ENCODE results near the gene ABCA5. TPM values are rescaled to one million over a fixed set of nuclear protein-coding genes. Genes with fewer than 3 reads are reported as not detected.

The ABCA5 gene
- total and polyA plus RNA-seq, 2 of the 13 experiments (the other 11 are each of a cell fraction or from before 2014, with no cell fraction given) = 9.7 to 10.1 TPM

DNA sequence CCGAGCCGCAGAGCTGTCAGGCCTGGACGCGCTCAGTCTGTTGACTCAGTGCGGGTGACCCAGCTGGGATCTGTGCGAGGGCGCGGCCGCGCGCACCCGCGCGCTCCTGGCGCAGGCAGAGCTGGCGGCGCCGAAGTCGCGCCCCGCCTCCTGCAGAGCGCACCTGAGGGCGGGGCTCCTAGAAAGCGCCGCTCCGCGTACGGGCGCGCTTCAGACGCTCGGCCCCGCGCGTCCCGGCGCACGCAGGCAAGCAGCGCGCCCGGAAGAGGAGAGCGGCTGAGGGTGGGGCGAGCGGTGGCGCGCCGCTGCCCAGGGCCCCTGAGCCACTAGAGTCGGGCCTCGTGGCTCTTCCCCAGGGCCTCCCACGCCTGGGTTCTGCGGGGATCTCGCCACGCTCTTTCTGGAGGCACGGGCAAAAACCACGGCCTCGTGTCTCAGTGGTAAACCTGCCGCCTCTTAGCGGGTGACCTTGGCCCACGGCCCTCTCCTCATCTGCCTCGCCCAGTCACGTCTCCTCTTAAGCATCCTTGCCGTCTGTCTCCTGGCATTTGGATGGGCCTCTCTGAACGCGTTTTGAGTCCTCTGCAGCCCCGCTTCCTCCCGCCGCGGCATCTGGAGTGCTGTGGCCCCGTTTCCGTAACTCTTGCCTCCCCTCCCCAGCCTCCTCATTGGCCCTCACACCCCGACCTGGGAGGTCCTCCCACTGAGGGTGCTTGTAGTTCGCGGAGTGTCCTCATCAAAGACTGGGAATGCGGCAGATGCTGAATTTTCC, at the start of gene ABCA5 (continued):
- TF ChIP-seq, protein P1, sequence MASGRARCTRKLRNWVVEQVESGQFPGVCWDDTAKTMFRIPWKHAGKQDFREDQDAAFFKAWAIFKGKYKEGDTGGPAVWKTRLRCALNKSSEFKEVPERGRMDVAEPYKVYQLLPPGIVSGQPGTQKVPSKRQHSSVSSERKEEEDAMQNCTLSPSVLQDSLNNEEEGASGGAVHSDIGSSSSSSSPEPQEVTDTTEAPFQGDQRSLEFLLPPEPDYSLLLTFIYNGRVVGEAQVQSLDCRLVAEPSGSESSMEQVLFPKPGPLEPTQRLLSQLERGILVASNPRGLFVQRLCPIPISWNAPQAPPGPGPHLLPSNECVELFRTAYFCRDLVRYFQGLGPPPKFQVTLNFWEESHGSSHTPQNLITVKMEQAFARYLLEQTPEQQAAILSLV (CRISPR knock-in tag; IDR thresholded peaks at IDR 0.05; ENCODE audit: borderline replicate concordance) = peak; percentile 98
- TF ChIP-seq CEBPB (IDR thresholded peaks at IDR 0.05; ENCODE audit: borderline replicate concordance, low read depth, low read length) (no peak), ZNF451 (CRISPR knock-in tag; IDR thresholded peaks at IDR 0.05) (peak; percentile 96; the same call in 1 of the 2 replicates), RFXAP (CRISPR knock-in tag; IDR thresholded peaks at IDR 0.05; ENCODE audit: borderline replicate concordance) (no peak), ZBTB7B (CRISPR knock-in tag; IDR thresholded peaks at IDR 0.05) (no peak; the same call in 1 of the 2 replicates), ZBTB21 (CRISPR knock-in tag; IDR thresholded peaks at IDR 0.05) (0 out of 2 replicates have a peak, but pooled peaks have one; percentile 35), PHF21A (CRISPR knock-in tag; IDR thresholded peaks at IDR 0.05) (peak; percentile 88), ZNF331 (CRISPR knock-in tag; IDR thresholded peaks at IDR 0.05) (no peak; the same call in 1 of the 2 replicates), SOX13 (IDR thresholded peaks at IDR 0.05) (no peak), SOX13 (CRISPR knock-in tag; conservative IDR thresholded peaks at IDR 0.05 in 1 of 2, IDR thresholded peaks at IDR 0.05 in 1 of 2) (peak in 1 of 2 experiments; percentile 47; a peak in 1 of 4 replicates), NFKB2 (CRISPR knock-in tag; IDR thresholded peaks at IDR 0.05; ENCODE audit: borderline replicate concordance) (no peak; the same call in 1 of the 2 replicates), POGK (CRISPR knock-in tag; conservative IDR thresholded peaks at IDR 0.05) (peak; percentile 79)
- TF ChIP-seq, protein P2, sequence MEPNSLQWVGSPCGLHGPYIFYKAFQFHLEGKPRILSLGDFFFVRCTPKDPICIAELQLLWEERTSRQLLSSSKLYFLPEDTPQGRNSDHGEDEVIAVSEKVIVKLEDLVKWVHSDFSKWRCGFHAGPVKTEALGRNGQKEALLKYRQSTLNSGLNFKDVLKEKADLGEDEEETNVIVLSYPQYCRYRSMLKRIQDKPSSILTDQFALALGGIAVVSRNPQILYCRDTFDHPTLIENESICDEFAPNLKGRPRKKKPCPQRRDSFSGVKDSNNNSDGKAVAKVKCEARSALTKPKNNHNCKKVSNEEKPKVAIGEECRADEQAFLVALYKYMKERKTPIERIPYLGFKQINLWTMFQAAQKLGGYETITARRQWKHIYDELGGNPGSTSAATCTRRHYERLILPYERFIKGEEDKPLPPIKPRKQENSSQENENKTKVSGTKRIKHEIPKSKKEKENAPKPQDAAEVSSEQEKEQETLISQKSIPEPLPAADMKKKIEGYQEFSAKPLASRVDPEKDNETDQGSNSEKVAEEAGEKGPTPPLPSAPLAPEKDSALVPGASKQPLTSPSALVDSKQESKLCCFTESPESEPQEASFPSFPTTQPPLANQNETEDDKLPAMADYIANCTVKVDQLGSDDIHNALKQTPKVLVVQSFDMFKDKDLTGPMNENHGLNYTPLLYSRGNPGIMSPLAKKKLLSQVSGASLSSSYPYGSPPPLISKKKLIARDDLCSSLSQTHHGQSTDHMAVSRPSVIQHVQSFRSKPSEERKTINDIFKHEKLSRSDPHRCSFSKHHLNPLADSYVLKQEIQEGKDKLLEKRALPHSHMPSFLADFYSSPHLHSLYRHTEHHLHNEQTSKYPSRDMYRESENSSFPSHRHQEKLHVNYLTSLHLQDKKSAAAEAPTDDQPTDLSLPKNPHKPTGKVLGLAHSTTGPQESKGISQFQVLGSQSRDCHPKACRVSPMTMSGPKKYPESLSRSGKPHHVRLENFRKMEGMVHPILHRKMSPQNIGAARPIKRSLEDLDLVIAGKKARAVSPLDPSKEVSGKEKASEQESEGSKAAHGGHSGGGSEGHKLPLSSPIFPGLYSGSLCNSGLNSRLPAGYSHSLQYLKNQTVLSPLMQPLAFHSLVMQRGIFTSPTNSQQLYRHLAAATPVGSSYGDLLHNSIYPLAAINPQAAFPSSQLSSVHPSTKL (CRISPR knock-in tag; IDR thresholded peaks at IDR 0.05) = peak; percentile 57
- TF ChIP-seq, protein P3, sequence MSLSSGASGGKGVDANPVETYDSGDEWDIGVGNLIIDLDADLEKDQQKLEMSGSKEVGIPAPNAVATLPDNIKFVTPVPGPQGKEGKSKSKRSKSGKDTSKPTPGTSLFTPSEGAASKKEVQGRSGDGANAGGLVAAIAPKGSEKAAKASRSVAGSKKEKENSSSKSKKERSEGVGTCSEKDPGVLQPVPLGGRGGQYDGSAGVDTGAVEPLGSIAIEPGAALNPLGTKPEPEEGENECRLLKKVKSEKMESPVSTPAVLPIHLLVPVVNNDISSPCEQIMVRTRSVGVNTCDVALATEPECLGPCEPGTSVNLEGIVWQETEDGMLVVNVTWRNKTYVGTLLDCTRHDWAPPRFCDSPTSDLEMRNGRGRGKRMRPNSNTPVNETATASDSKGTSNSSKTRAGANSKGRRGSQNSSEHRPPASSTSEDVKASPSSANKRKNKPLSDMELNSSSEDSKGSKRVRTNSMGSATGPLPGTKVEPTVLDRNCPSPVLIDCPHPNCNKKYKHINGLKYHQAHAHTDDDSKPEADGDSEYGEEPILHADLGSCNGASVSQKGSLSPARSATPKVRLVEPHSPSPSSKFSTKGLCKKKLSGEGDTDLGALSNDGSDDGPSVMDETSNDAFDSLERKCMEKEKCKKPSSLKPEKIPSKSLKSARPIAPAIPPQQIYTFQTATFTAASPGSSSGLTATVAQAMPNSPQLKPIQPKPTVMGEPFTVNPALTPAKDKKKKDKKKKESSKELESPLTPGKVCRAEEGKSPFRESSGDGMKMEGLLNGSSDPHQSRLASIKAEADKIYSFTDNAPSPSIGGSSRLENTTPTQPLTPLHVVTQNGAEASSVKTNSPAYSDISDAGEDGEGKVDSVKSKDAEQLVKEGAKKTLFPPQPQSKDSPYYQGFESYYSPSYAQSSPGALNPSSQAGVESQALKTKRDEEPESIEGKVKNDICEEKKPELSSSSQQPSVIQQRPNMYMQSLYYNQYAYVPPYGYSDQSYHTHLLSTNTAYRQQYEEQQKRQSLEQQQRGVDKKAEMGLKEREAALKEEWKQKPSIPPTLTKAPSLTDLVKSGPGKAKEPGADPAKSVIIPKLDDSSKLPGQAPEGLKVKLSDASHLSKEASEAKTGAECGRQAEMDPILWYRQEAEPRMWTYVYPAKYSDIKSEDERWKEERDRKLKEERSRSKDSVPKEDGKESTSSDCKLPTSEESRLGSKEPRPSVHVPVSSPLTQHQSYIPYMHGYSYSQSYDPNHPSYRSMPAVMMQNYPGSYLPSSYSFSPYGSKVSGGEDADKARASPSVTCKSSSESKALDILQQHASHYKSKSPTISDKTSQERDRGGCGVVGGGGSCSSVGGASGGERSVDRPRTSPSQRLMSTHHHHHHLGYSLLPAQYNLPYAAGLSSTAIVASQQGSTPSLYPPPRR (CRISPR knock-in tag; IDR thresholded peaks at IDR 0.05; ENCODE audit: borderline replicate concordance) = peak; percentile 13; the same call in 1 of the 2 replicates
